ENCODE data around the gene EGFLAM.

Gene EGFLAM

DNA sequence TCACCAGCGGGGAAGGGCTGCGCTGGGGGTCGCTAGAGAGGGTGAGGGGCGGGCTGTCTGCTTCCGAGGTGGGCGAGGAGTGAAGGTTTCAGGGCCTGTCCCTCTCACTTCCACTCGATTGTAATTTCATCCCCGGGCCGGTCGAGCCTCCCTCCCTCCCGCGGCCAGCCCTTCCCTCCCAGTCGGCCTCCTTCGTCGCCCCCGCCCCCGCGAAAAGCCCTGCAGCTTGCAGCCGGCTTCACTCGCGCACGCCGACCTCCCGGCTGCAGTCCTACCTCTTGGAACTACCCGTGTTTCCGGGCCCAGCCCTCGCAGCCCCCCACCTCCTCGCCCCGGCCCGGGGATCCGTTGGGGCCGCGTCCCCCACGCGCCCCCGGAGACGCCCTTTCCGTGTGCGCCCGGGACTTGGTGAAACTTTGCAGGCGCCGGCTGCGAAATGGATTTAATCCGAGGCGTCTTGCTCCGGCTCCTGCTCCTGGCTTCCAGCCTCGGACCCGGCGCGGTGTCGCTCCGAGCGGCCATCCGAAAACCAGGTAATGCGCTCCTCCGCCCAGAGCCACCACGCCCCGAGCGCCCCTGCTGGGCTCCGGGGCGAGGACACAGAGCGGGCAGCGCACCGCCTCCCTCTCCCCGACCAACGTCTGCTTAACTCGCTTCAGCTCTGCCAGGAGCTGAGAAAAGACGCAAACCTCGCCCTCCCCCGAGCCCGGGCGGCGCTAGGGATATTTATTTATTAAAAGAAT lies at the start of gene EGFLAM:
Gene EGFLAM, plus strand, starts transcription at position 241 of the 743 bp plus-strand sequence. Its CDS starts 196 bp downstream, at position 437.
- DNase-seq (ENCODE audit: insufficient read length, low spot score): no peak
- FAIRE-seq: no peak
- no peak for TF ChIP-seq POLR2A (IDR thresholded peaks at IDR 0.05; ENCODE audit: low read depth, low read length)

DNA sequence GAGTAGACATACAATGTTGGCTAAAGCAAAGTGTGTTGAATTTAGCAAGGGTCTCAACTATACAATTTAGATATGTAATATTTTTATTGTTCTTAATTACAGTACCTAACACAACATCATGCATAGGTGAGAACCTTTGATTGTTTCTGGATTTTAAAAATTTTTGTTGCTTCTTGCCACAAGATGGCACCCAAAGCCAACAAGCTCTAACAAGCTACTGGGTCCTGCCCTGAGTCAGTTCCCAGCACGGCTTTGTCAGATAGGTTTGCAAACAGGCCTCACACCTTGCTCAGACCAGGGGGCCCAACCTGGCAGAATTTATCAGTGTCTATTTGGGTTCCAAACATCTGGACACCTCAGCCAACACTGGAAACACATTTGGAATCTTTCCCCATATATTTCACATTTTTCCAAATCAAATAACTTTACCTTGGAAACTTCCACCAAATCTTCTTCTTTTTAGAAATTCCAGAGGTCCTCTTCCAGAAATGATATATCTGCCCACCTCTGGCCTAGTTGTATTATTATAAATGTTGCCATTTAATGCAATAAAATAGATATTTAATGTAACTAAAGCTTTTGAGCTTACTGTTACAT lies 49.5 kb upstream of the EGFLAM start:
- FAIRE-seq: peak; percentile 43
- no peak for TF ChIP-seq POLR2A (IDR thresholded peaks at IDR 0.05; ENCODE audit: low read depth, low read length)
- peak; percentile 36 for DNase-seq (ENCODE audit: insufficient read length, low spot score)

DNA sequence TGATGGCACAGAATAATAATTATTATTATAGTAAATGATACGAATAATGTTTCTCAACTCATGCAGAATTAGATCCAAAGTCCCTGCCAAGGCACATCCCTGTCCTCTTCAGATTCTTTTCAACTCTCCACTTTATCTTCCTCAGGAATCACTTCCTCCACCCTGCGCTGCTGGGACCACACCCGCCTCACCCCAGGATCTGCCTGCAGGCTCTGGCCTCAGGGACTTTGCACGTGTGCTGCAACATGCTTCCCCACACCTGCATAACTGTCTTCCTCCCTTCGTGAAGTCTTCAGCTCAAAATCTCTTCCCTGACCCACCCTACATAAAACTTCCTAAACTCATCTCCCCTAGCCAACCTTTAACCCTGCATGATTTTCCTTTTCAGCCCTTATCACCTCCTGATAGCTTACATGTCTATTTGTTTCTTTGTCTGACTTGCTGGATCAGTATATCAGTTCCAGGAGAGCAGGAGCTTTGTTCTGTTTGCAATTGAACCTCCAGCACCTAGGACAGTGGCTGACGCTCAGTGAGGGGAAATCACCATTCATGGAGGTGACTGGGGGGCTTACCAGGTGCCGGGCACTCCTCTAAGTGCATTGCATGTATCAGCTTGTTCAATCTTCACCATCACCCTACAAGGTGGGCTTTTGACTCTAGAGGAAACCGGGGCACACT lies 47.5 kb upstream of the EGFLAM start:
- no peak for TF ChIP-seq POLR2A (IDR thresholded peaks at IDR 0.05; ENCODE audit: low read depth, low read length)
- no peak for DNase-seq (ENCODE audit: insufficient read length, low spot score)
- no peak for FAIRE-seq

DNA sequence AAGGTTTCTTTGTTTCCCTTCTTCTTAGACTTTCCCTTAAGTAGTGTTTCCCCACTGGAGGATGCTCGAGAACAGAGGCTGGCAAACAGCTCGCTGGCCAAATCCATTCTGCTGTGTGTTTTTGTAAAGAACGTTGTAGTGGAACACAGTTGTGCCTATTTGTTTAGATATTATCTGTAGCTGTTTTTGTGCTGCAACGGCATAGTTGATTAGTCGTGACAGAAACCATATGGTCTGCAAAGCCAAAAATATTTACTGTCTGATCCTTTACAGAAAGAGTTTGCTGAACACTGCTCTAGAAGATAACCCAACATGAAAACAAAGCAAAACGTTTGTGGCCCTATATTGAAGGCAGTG lies 47.0 kb upstream of the EGFLAM start:
- FAIRE-seq (no peak), DNase-seq (ENCODE audit: insufficient read length, low spot score) (no peak)
- TF ChIP-seq POLR2A (IDR thresholded peaks at IDR 0.05; ENCODE audit: low read depth, low read length): no peak

DNA sequence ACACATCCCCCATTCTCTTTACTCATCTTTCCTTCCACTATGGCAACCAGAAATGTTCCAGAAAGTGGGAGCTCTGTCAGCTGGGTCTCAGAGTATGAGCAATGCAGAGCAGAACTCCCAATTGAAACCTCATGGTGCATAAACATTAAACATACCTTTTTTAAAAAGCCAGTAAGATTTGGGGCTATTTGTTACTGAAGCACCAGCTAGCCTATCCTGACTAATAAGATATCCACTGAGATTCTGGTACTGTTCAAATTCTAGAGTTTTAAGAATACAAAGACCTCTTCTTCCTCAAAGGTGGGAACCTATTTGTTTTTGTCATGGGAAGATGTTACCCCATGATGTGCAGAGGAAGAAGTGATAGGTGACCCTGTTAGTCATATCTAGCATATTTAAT lies 46.1 kb upstream of the EGFLAM start:
- DNase-seq (ENCODE audit: insufficient read length, low spot score) (no peak), FAIRE-seq (no peak)
- no peak for TF ChIP-seq POLR2A (IDR thresholded peaks at IDR 0.05; ENCODE audit: low read depth, low read length)

DNA sequence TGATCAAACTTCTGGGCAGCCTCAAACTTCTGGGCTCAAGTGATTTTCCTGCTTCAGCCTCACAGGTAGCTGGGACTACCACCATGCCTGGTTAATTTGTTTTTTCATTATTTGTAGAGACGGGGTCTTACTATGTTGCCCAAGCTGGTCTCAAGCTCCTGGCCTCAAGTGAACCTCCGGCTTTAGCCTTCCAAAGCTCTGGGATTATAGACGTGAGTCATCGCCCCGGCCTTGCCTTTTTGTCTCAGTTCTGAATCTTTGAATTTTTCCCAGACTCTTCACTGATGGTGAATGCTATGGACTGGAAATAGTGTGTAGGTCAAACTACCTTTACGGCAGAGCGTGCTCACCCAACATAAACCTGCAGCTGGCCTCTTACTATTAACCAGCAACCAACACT lies 32.3 kb upstream of the EGFLAM start:
- FAIRE-seq (no peak), DNase-seq (ENCODE audit: insufficient read length, low spot score) (no peak)

DNA sequence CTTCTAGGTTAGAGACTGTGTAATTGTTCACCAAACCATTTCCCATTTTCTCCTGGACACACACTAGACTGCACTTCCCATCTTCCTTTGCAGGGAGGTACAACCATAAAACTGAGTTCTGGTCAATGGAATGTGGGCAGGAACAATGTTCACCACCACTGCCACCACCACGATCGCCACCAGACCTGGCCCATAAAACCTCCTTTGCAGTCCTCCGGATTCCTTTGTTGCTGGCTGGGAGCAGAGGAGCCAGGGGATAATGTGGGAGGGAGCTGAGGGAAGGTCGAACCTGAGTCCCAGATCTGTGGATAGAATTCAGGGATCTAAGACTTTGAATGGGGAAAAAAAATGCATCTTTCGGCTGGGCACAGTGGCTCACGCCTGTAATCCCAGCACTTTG lies 29.4 kb upstream of the EGFLAM start:
- TF ChIP-seq POLR2A (IDR thresholded peaks at IDR 0.05; ENCODE audit: low read depth, low read length): no peak
- no peak for DNase-seq (ENCODE audit: insufficient read length, low spot score)
- no peak for FAIRE-seq

More for the DNA sequence above, 32.3 kb upstream of the EGFLAM start:
- no peak for TF ChIP-seq POLR2A (IDR thresholded peaks at IDR 0.05; ENCODE audit: low read depth, low read length)

DNA sequence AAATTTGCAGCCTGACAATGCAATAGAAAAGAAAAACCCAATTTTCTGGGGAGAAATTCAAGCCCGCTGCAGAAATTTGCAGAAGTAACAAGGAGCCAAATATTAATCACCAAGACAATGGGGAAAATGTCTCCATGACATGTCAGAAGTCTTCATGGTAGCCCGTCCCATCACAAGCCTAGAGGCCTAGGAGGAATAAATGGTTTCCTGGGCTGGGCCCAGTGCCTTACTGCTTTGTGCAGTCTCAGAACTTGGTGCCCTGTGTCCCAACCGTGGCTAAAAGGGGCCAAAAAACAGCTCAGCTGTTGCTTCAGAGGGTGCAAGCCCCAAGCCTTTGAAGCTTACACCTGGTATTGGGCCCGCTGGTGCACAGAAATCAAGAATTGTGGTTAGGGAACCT lies 23.6 kb upstream of the EGFLAM start:
- FAIRE-seq: no peak
- DNase-seq (ENCODE audit: insufficient read length, low spot score): no peak
- no peak for TF ChIP-seq POLR2A (IDR thresholded peaks at IDR 0.05; ENCODE audit: low read depth, low read length)

DNA sequence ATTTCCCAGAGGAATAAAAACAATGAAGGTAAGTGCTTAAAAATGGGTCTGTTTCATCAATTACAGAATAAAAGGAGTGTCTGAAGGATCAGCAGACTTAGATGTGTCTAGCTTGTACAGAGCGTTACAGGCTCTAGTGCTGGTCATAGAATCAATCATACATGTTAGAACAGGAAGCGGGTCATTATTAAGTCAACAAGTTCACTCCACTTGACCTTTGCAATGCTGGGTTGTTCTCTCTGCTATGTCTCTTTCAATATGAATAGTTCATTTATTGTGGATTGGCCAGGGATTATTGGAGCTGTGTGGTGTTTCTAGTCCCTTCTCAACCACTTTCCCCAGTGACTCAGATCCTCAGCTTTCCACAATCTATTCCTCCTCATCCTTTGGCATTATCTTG lies 20.7 kb upstream of the EGFLAM start:
- no peak for DNase-seq (ENCODE audit: insufficient read length, low spot score)
- TF ChIP-seq POLR2A (IDR thresholded peaks at IDR 0.05; ENCODE audit: low read depth, low read length): no peak
- FAIRE-seq: no peak

DNA sequence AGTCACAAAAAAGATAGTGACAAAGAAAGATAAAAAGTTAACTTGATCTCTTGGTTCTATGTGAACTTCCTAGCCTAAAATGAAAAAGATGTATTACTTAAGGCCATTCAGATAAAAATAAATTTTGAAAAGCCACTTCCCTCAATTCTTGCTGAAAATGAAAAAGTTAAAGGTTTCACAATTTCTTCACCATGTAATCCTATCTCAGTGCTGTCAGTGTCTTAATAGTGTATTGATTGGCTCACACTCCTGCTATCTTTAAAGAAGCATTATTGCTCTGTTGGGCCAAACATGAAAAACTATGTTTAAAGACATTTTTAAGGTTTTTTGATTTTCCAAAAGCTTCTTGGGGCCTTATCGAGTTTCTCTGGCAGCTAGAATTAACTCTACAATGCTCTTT lies 18.1 kb upstream of the EGFLAM start:
- FAIRE-seq: no peak
- no peak for TF ChIP-seq POLR2A (IDR thresholded peaks at IDR 0.05; ENCODE audit: low read depth, low read length)
- no peak for DNase-seq (ENCODE audit: insufficient read length, low spot score)

DNA sequence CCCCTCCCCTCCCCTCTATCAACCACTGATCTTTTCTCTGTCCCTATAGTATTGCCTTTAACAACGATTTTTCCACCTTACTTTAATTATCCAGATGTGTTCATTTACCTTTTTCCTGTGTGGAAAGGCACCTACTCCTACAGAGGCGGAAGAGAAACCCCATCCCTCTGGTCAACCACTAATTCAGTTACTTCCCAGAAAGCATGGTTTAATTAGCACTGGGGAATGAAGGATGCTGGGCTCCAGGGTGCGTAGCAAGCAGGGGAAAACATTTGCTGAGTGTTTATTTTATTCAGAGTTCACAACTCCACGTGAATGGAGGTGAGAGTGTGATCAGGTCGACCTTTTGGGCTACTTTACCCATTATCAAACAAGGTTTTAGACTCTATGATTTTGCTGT lies 16.7 kb upstream of the EGFLAM start:
- TF ChIP-seq POLR2A (IDR thresholded peaks at IDR 0.05; ENCODE audit: low read depth, low read length): no peak
- no peak for FAIRE-seq
- DNase-seq (ENCODE audit: insufficient read length, low spot score): no peak

DNA sequence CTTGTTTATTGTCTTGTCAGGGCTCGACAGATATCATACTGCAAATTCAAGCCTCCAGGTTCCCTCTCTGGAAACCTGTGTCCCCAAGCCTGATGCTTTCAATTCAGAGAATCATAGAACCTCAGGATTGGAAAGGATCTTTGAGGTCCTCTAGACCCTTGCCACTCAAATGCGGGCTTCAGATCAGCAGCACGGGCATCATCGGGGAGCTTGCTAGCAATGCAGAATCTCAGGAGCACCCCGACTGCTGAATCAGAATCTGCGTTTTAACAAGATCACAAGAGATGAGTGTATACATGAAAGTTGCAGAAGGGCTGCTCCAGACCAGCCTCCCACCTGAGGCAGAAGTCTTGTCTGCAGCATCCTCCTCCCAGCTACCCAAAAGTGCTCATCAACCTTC lies 13.1 kb upstream of the EGFLAM start:
- no peak for TF ChIP-seq POLR2A (IDR thresholded peaks at IDR 0.05; ENCODE audit: low read depth, low read length)
- FAIRE-seq: no peak
- DNase-seq (ENCODE audit: insufficient read length, low spot score): no peak

DNA sequence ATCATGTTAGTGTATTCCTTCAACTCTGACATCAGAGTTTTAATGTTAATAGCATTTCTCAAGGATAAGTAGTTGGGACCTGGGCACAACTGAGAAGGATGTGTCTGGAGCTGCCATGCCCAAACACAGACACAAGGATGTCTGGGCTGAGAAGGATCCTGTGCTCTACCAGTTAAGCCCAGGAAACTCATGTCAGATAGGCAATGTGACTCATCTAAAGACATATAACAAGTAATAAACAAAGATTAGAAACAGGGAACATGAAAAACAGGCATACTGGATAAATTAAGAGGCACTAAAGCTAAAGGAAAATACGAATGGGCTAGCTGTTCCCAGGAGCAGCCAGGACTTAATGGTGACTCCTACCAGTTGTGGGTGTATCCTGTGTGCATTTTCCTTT lies 9.1 kb upstream of the EGFLAM start:
- TF ChIP-seq POLR2A (IDR thresholded peaks at IDR 0.05; ENCODE audit: low read depth, low read length): no peak
- FAIRE-seq: no peak
- DNase-seq (ENCODE audit: insufficient read length, low spot score): no peak

DNA sequence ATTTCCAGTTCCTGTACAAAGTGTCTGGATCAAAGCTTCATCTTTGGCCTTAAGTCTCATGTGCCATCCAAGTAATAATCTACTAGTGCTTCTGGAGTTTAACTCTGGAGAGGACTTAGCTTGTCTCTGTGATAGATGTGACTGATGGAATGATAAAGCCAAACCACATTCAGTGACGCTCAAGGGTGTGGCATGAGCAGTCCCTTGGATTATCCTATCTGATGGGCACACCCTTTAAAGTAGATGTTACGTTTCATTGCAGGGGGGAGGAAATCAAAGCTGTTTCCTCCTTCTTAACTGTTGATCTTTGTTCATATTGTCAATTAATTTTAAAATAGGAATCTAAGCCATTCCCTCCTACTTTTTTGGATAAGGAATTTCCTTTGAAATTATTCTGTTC lies 8.5 kb upstream of the EGFLAM start:
- no peak for TF ChIP-seq POLR2A (IDR thresholded peaks at IDR 0.05; ENCODE audit: low read depth, low read length)
- DNase-seq (ENCODE audit: insufficient read length, low spot score) (no peak), FAIRE-seq (no peak)
